Uterus (tissue), 4 donors: ENCODE measurements around the gene RUBCNL. TPM values are rescaled to one million over a fixed set of nuclear protein-coding genes. Genes with fewer than 3 reads are reported as not detected.

Experiments used
- DNase-seq, 2 donors: peaks; one replicate each; pipeline ENCODE4 v3.0.0-alpha.2; 2019 to 2020
- H3K27ac ChIP-seq, 2 donors: fragments of 200-600 bp; sonication (generic); 1 replicate in 1 of 2; 2 replicates in 1 of 2; pipeline ENCODE4 v1.5.1; 2016 to 2018
- H3K27me3 ChIP-seq, 2 donors: fragments of 200-600 bp; sonication (generic); one replicate each; pipeline ENCODE4 v1.5.1; 2018 to 2019; ENCODE audit warnings: control low read depth in 1 of 2
- H3K36me3 ChIP-seq, 2 donors: fragments of 200-600 bp; sonication (generic); one replicate each; pipeline ENCODE4 v1.5.1; 2019; ENCODE audit warnings: control low read depth in 1 of 2
- H3K4me1 ChIP-seq, 2 donors: fragments of 200-600 bp; sonication (generic); one replicate each; pipeline ENCODE4 v1.5.1; 2018 to 2019; ENCODE audit warnings: control low read depth in 1 of 2
- H3K4me3 ChIP-seq, 2 donors: fragments of 200-600 bp; sonication (generic); 1 replicate in 1 of 2; 2 replicates in 1 of 2; pipeline ENCODE4 v1.5.1; 2018 to 2019; ENCODE audit warnings: mild to moderate bottlenecking in 1 of 2
- H3K9me3 ChIP-seq, 2 donors: fragments of 200-600 bp; sonication (generic); one replicate each; pipeline ENCODE4 v1.5.1; 2019; ENCODE audit warnings: control low read depth in 1 of 2
- CTCF ChIP-seq, 4 experiments: fragments of 200-600 bp in 2 of 4; fragments of 450-650 bp in 2 of 4; sonication (generic) in 2 of 4; IDR thresholded peaks; one replicate each; pipeline ENCODE4 v1.5.1; 2016 to 2019; ENCODE audit warnings: antibody characterized with exemption in 4 of 4, mild to moderate bottlenecking in 2 of 4, moderate library complexity in 1 of 4
- POLR2A ChIP-seq, 2 donors: fragments of 450-650 bp; IDR thresholded peaks; one replicate each; pipeline ENCODE4 v1.6.1; 2016; ENCODE audit warnings: antibody characterized with exemption in 2 of 2, mild to moderate bottlenecking in 1 of 2, moderate library complexity in 1 of 2
- intact Hi-C: fragments of 100-400 bp; cut with DNase I; formaldehyde crosslinking; loops from one replicate; pipeline ENCODE4 v1.15.1; 2023; ENCODE audit warnings: low total_unique reads
- total RNA-seq, 4 donors: library from RNA; depleted of rRNA in 3 of 4; stranded (reverse); fragments of >200 nt in 3 of 4; gene quantifications; one replicate each; pipeline versions ENCODE4 v1.1.0 to v1.2.4, GENCODE V29; 2014 to 2023
- donor health status: DM: yes; HTN: yes; CAD: no.

Gene RUBCNL
- total RNA-seq, 4 donors from 2014 or later = 0.59 to 11.8 (median 3.3) TPM

- H3K9me3 ChIP-seq = no peaks in the 10 kb centered on the region
- no peak overlapping the region for H3K4me3 ChIP-seq
- H3K4me1 ChIP-seq = no peaks in the 10 kb centered on the region
- no peaks in the 10 kb centered on the region for H3K36me3 ChIP-seq
- no peaks in the 10 kb centered on the region for H3K27me3 ChIP-seq
- intact Hi-C loops = no loop called here
- no peak for DNase-seq
- no peak for TF ChIP-seq CTCF (IDR thresholded peaks at IDR 0.05)
- no peak for TF ChIP-seq POLR2A (IDR thresholded peaks at IDR 0.05)
- no peak overlapping the region for H3K27ac ChIP-seq
These were observed 1.8 kb upstream of the RUBCNL start for GRCh38 chr13:46388846-46389245.

GRCh38 chr13:46388308-46388707 lies 1.3 kb upstream of the RUBCNL start:
- no peaks in the 10 kb centered on the region for H3K9me3 ChIP-seq
- no peak for DNase-seq
- intact Hi-C loops = no loop called here
- no peak overlapping the region for H3K4me3 ChIP-seq
- no peaks in the 10 kb centered on the region for H3K4me1 ChIP-seq
- no peaks in the 10 kb centered on the region for H3K36me3 ChIP-seq
- H3K27me3 ChIP-seq = no peaks in the 10 kb centered on the region
- no peak for TF ChIP-seq POLR2A (IDR thresholded peaks at IDR 0.05)
- no peak for TF ChIP-seq CTCF (IDR thresholded peaks at IDR 0.05)
- no peak overlapping the region for H3K27ac ChIP-seq

- Histone ChIP-seq H3K27ac (peak overlapping the region in 1 of 2 donors; percentile 35), H3K27me3 (no peaks in the 10 kb centered on the region)
- TF ChIP-seq POLR2A (IDR thresholded peaks at IDR 0.05) = no peak
- no peak for TF ChIP-seq CTCF (IDR thresholded peaks at IDR 0.05)
These were observed 524 bp downstream of the RUBCNL start for GRCh38 chr13:46386392-46387063.

GRCh38 chr13:46385946-46386345 lies 1.1 kb downstream of the RUBCNL start:
- Histone ChIP-seq H3K9me3 (no peaks in the 10 kb centered on the region), H3K27me3 (no peaks in the 10 kb centered on the region), H3K4me3 (peak overlapping the region in 1 of 2 donors; percentile 37), H3K36me3 (no peaks in the 10 kb centered on the region), H3K27ac (peak overlapping the region in 1 of 2 donors; percentile 35), H3K4me1 (no peaks in the 10 kb centered on the region)
- no peak for DNase-seq
- intact Hi-C loops = no loop called here
- TF ChIP-seq CTCF (IDR thresholded peaks at IDR 0.05) (no peak), POLR2A (IDR thresholded peaks at IDR 0.05) (no peak)

More at GRCh38 chr13:46386392-46387063, 524 bp downstream of the RUBCNL start:
- Histone ChIP-seq H3K4me3 (peak overlapping the region; percentile 31 to 37), H3K36me3 (no peaks in the 10 kb centered on the region), H3K9me3 (no peaks in the 10 kb centered on the region), H3K4me1 (no peaks in the 10 kb centered on the region)
- DNase-seq = no peak
- intact Hi-C loops = no loop called here

GRCh38 chr13:46383383-46383782 lies 3.7 kb downstream of the RUBCNL start:
- DNase-seq = no peak
- Histone ChIP-seq H3K27me3 (no peaks in the 10 kb centered on the region), H3K27ac (no peak overlapping the region), H3K9me3 (no peaks in the 10 kb centered on the region), H3K4me3 (no peak overlapping the region), H3K36me3 (no peaks in the 10 kb centered on the region), H3K4me1 (no peaks in the 10 kb centered on the region)
- TF ChIP-seq CTCF (IDR thresholded peaks at IDR 0.05) = no peak
- TF ChIP-seq POLR2A (IDR thresholded peaks at IDR 0.05) = no peak
- intact Hi-C loops = no loop called here
